ENCODE measurements around the gene ARHGAP26. TPM values are rescaled to one million over a fixed set of nuclear protein-coding genes. Genes with fewer than 3 reads are reported as not detected.
"Not testable (repeated sequence)": the region's sequence is repeated elsewhere in the genome, so short reads cannot be mapped to it uniquely, and the experiment has no call there.

ARHGAP26 gene
- total RNA-seq, 1 donor from 2014 or later = 8.6 TPM

- H3K4me3 ChIP-seq (ENCODE audit: low read depth, low read length) = no peak overlapping the region
- DNase-seq (ENCODE audit: low read depth) = no peak
- no peaks in the 10 kb centered on the region for H3K36me3 ChIP-seq (ENCODE audit: control insufficient read depth, insufficient read depth, low read length)
- TF ChIP-seq CTCF (IDR thresholded peaks at IDR 0.05; ENCODE audit: insufficient read depth, low read length, poor library complexity, severe bottlenecking) = no peak
- no peaks in the 10 kb centered on the region for H3K27me3 ChIP-seq (ENCODE audit: control insufficient read depth, insufficient read depth, low read length)
These were observed 174.0 kb downstream of the ARHGAP26 start for GRCh38 chr5:142944140-142944539.

DNA sequence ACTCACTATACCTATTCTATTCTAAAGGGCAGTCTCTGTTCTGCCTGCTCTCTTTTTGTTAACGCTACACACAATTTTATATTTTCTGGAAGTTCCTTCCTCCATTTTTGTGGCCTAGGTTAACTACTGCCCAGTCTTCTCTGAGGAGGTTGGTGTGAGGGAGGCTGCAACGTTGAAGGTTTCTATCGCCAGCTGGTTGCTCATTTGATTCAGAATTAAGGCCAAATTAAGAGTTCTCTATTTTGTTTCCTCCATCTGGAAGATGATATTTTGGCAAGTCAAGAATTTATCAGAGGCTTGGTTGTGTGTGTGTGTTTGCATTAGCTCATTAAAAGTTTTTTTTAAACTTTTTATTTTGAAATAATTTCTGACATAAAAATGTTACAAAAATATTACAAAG lies 175.1 kb downstream of the ARHGAP26 start:
- no peak for TF ChIP-seq CTCF (IDR thresholded peaks at IDR 0.05; ENCODE audit: insufficient read depth, low read length, poor library complexity, severe bottlenecking)
- Histone ChIP-seq H3K36me3 (ENCODE audit: control insufficient read depth, insufficient read depth, low read length) (no peaks in the 10 kb centered on the region), H3K4me3 (ENCODE audit: low read depth, low read length) (no peak overlapping the region), H3K27me3 (ENCODE audit: control insufficient read depth, insufficient read depth, low read length) (no peaks in the 10 kb centered on the region)
- DNase-seq (ENCODE audit: low read depth) = no peak

- DNase-seq (ENCODE audit: low read depth) = no peak
- Histone ChIP-seq H3K36me3 (ENCODE audit: control insufficient read depth, insufficient read depth, low read length) (no peaks in the 10 kb centered on the region), H3K27me3 (ENCODE audit: control insufficient read depth, insufficient read depth, low read length) (no peaks in the 10 kb centered on the region), H3K4me3 (ENCODE audit: low read depth, low read length) (no peak overlapping the region)
- TF ChIP-seq CTCF (IDR thresholded peaks at IDR 0.05; ENCODE audit: insufficient read depth, low read length, poor library complexity, severe bottlenecking) = no peak
These were observed 175.7 kb downstream of the ARHGAP26 start for GRCh38 chr5:142945845-142946244.

- Histone ChIP-seq H3K27me3 (ENCODE audit: control insufficient read depth, insufficient read depth, low read length) (no peaks in the 10 kb centered on the region), H3K36me3 (ENCODE audit: control insufficient read depth, insufficient read depth, low read length) (no peaks in the 10 kb centered on the region), H3K4me3 (ENCODE audit: low read depth, low read length) (no peak overlapping the region)
- no peak for DNase-seq (ENCODE audit: low read depth)
- TF ChIP-seq CTCF (IDR thresholded peaks at IDR 0.05; ENCODE audit: insufficient read depth, low read length, poor library complexity, severe bottlenecking) = no peak
These were observed 176.6 kb downstream of the ARHGAP26 start for GRCh38 chr5:142946547-142947426.

GRCh38 chr5:142947427-142947709 lies 177.2 kb downstream of the ARHGAP26 start:
- no peak for TF ChIP-seq CTCF (IDR thresholded peaks at IDR 0.05; ENCODE audit: insufficient read depth, low read length, poor library complexity, severe bottlenecking)
- Histone ChIP-seq H3K36me3 (ENCODE audit: control insufficient read depth, insufficient read depth, low read length) (no peaks in the 10 kb centered on the region), H3K27me3 (ENCODE audit: control insufficient read depth, insufficient read depth, low read length) (no peaks in the 10 kb centered on the region), H3K4me3 (ENCODE audit: low read depth, low read length) (no peak overlapping the region)
- no peak for DNase-seq (ENCODE audit: low read depth)

GRCh38 chr5:142952229-142952628 lies 182.1 kb downstream of the ARHGAP26 start:
- no peak overlapping the region for H3K4me3 ChIP-seq (ENCODE audit: low read depth, low read length)
- H3K27me3 ChIP-seq (ENCODE audit: control insufficient read depth, insufficient read depth, low read length) = no peaks in the 10 kb centered on the region
- no peaks in the 10 kb centered on the region for H3K36me3 ChIP-seq (ENCODE audit: control insufficient read depth, insufficient read depth, low read length)
- TF ChIP-seq CTCF (IDR thresholded peaks at IDR 0.05; ENCODE audit: insufficient read depth, low read length, poor library complexity, severe bottlenecking) = no peak
- no peak for DNase-seq (ENCODE audit: low read depth)

- not testable (repeated sequence) for H3K36me3 ChIP-seq (ENCODE audit: control insufficient read depth, insufficient read depth, low read length); DNase-seq (ENCODE audit: low read depth); H3K27me3 ChIP-seq (ENCODE audit: control insufficient read depth, insufficient read depth, low read length); H3K4me3 ChIP-seq (ENCODE audit: low read depth, low read length)
These were observed 182.7 kb downstream of the ARHGAP26 start for GRCh38 chr5:142952871-142953270.
